Neural cell (in vitro differentiated cells): ENCODE results near the gene FOLR2. TPM values are rescaled to one million over a fixed set of nuclear protein-coding genes. Genes with fewer than 3 reads are reported as not detected.

Experiments used
- H2AFZ ChIP-seq: fragments of 200-600, 300-800 bp; sonication (generic), shearing (Covaris generic); 2 replicates; pipeline ENCODE4 v1.6.0; 2014; ENCODE audit warnings: low read depth, mild to moderate bottlenecking, antibody characterized with exemption, low read length, moderate library complexity
- H3F3A ChIP-seq: fragments of 200-600 bp; shearing (Covaris generic); 2 replicates; pipeline ENCODE4 v1.6.1; 2016; ENCODE audit warnings: mild to moderate bottlenecking, moderate library complexity, mixed read lengths, antibody characterized with exemption, low read length; ENCODE audit not compliant: insufficient read depth, poor library complexity, severe bottlenecking
- H3K27ac ChIP-seq: fragments of 200-600, 300-800 bp; sonication (generic), shearing (Covaris generic); 2 replicates; pipeline ENCODE4 v1.5.1; 2014; ENCODE audit warnings: mild to moderate bottlenecking, low read length, moderate library complexity
- H3K27me3 ChIP-seq: fragments of 300-800, 200-600 bp; sonication (generic), shearing (Covaris generic); 2 replicates; pipeline ENCODE4 v1.6.0; 2014; ENCODE audit warnings: mild to moderate bottlenecking, low read depth, low read length, moderate library complexity; ENCODE audit not compliant: insufficient read depth
- H3K36me3 ChIP-seq: fragments of 300-800, 200-600 bp; sonication (generic), shearing (Covaris generic); 2 replicates; pipeline ENCODE4 v1.5.1; 2014; ENCODE audit warnings: mild to moderate bottlenecking, antibody characterized with exemption, low read length, moderate library complexity; ENCODE audit not compliant: insufficient read depth
- H3K4me2 ChIP-seq: fragments of 300-800, 200-600 bp; sonication (generic), shearing (Covaris generic); 2 replicates; pipeline ENCODE4 v1.6.0; 2014; ENCODE audit warnings: mild to moderate bottlenecking, low read length
- H3K4me3 ChIP-seq: fragments of 300-800, 200-600 bp; sonication (generic), shearing (Covaris generic); 2 replicates; pipeline ENCODE4 v1.5.1; 2014; ENCODE audit warnings: mild to moderate bottlenecking, low read length, moderate library complexity
- H3K79me2 ChIP-seq: fragments of 200-600 bp; shearing (Covaris generic); replicated peaks from 2 replicates; pipeline ENCODE4 v1.6.0; 2014; ENCODE audit warnings: mild to moderate bottlenecking, low read length, moderate library complexity; ENCODE audit not compliant: insufficient read depth
- H3K9ac ChIP-seq: fragments of 300-800, 200-600 bp; sonication (generic), shearing (Covaris generic); 2 replicates; pipeline ENCODE4 v1.6.1; 2016; ENCODE audit warnings: mild to moderate bottlenecking, low read length, mixed read lengths
- H3K9me2 ChIP-seq: fragments of 200-600 bp; shearing (Covaris generic); 2 replicates; pipeline ENCODE4 v1.6.1; 2016; ENCODE audit warnings: mild to moderate bottlenecking, low read length, mixed read lengths; ENCODE audit not compliant: insufficient read depth
- H3K9me3 ChIP-seq: fragments of 200-600, 300-800 bp; sonication (generic), shearing (Covaris generic); 2 replicates; pipeline ENCODE4 v1.6.1; 2016; ENCODE audit warnings: mild to moderate bottlenecking, mixed run types, low read length, moderate library complexity, mixed read lengths
- H4K20me1 ChIP-seq: fragments of 200-600 bp; shearing (Covaris generic); 2 replicates; pipeline ENCODE4 v1.6.1; 2016; ENCODE audit warnings: mild to moderate bottlenecking, mixed run types; ENCODE audit not compliant: insufficient read depth
- CTCF ChIP-seq: fragments of 450-650 bp; IDR thresholded peaks from 2 replicates; pipeline ENCODE4 v1.5.1; 2014; ENCODE audit warnings: antibody characterized with exemption, mild to moderate bottlenecking, moderate library complexity; ENCODE audit not compliant: poor library complexity, severe bottlenecking
- EP300 ChIP-seq: fragments of 450-650 bp; conservative IDR thresholded peaks from 2 replicates; pipeline ENCODE4 v1.6.1; 2014; ENCODE audit warnings: antibody characterized with exemption, mild to moderate bottlenecking, moderate library complexity; ENCODE audit not compliant: poor library complexity, severe bottlenecking
- EZH2 ChIP-seq: fragments of 200-600, 300-800 bp; shearing (Covaris generic), sonication (generic); IDR thresholded peaks from 2 replicates; pipeline ENCODE4 v1.6.1; 2014; ENCODE audit warnings: antibody characterized with exemption, low read length, borderline replicate concordance, mild to moderate bottlenecking; ENCODE audit not compliant: insufficient read depth, poor library complexity, severe bottlenecking
- MXI1 ChIP-seq: fragments of 450-650 bp; conservative IDR thresholded peaks from 2 replicates; pipeline ENCODE4 v1.6.1; 2014; ENCODE audit warnings: antibody characterized with exemption, mild to moderate bottlenecking; ENCODE audit not compliant: poor library complexity, severe bottlenecking
- POLR2AphosphoS5 ChIP-seq: IDR thresholded peaks from 2 replicates; pipeline ENCODE4 v1.6.1; 2012
- RAD21 ChIP-seq: fragments of 450-650 bp; conservative IDR thresholded peaks from 2 replicates; pipeline ENCODE4 v1.6.1; 2014; ENCODE audit warnings: antibody characterized with exemption, mild to moderate bottlenecking, moderate library complexity
- REST ChIP-seq: IDR thresholded peaks from 2 replicates; pipeline ENCODE4 v1.6.1; 2012; ENCODE audit warnings: borderline replicate concordance
- SMC3 ChIP-seq: fragments of 450-650 bp; conservative IDR thresholded peaks from 2 replicates; pipeline ENCODE4 v1.6.1; 2014; ENCODE audit warnings: antibody characterized with exemption, mild to moderate bottlenecking, moderate library complexity; ENCODE audit not compliant: poor library complexity
- TAF1 ChIP-seq: IDR thresholded peaks from 2 replicates; pipeline ENCODE4 v1.6.1; 2012; ENCODE audit warnings: low read depth
- polyA plus RNA-seq: library from polyadenylated mRNA; depleted of rRNA; stranded (reverse); fragments of >200 nt; gene quantifications from 2 replicates; pipeline ENCODE4 v1.2.3, GENCODE V29; 2014

FOLR2 gene
- polyA plus RNA-seq, 1 donor from 2014 or later, result not detected

GRCh38 chr11:72260574-72260973 lies 44.0 kb downstream of the FOLR2 start:
- Histone ChIP-seq H2AFZ (no peak overlapping the region), H3K9me2 (no peaks in the 10 kb centered on the region), H3K9ac (no peak overlapping the region), H3K79me2 (no peaks in the 10 kb centered on the region), H3F3A (no peaks in the 10 kb centered on the region), H3K36me3 (no peaks in the 10 kb centered on the region), H3K27me3 (no peaks in the 10 kb centered on the region), H3K4me2 (no peak overlapping the region), H4K20me1 (no peaks in the 10 kb centered on the region), H3K9me3 (no peaks in the 10 kb centered on the region), H3K4me3 (no peak overlapping the region), H3K27ac (no peak overlapping the region)
- TF ChIP-seq MXI1, result no peak
- TF ChIP-seq REST, result no peak
- no peak for TF ChIP-seq CTCF
- no peak for TF ChIP-seq TAF1
- TF ChIP-seq POLR2AphosphoS5, result no peak
- no peak for TF ChIP-seq RAD21
- TF ChIP-seq SMC3, result no peak
- TF ChIP-seq EP300, result no peak
- TF ChIP-seq EZH2, result no peak

- Histone ChIP-seq H3K79me2 (no peaks in the 10 kb centered on the region), H4K20me1 (no peaks in the 10 kb centered on the region), H3F3A (no peaks in the 10 kb centered on the region), H2AFZ (no peak overlapping the region), H3K9me3 (no peaks in the 10 kb centered on the region), H3K36me3 (no peaks in the 10 kb centered on the region), H3K9me2 (no peaks in the 10 kb centered on the region), H3K9ac (no peak overlapping the region), H3K4me2 (no peak overlapping the region), H3K27ac (no peak overlapping the region), H3K27me3 (no peaks in the 10 kb centered on the region), H3K4me3 (no peak overlapping the region)
- TF ChIP-seq POLR2AphosphoS5 (no peak), REST (no peak), SMC3 (no peak), TAF1 (no peak), EP300 (no peak), MXI1 (no peak), CTCF (no peak), RAD21 (no peak), EZH2 (no peak)
Observed at GRCh38 chr11:72263361-72263760, 46.8 kb downstream of the FOLR2 start.
